Posterior vena cava (tissue), 2 donors: ENCODE data around the gene DNAL1. TPM values are rescaled to one million over a fixed set of nuclear protein-coding genes. Genes with fewer than 3 reads are reported as not detected.

Experiments used
- DNase-seq: peaks from one replicate; pipeline ENCODE4 v3.0.0-alpha.2; 2020; ENCODE audit warnings: low spot score
- intact Hi-C, 2 donors: fragments of 100-400 bp; cut with DNase I; formaldehyde crosslinking; loops; one replicate each; pipeline versions ENCODE4 v1.14.1 to v1.14.2; 2022 to 2023
- total RNA-seq, 2 donors: library from RNA; stranded (reverse); fragmentation: NEBNext Ultra II Directional; extraction: Animal tissue kit (Norgen Biotek cat#: 25700); gene quantifications; one replicate each; pipeline ENCODE4 v1.2.1, GENCODE V29; 2021
- donor health status: DM: yes; HTN: yes; CAD: no.
- donor health status: DM: yes; HTN: yes; CAD: no.

Gene DNAL1
- total RNA-seq, 2 donors from 2014 or later = 20.2 to 32.7 TPM

DNA sequence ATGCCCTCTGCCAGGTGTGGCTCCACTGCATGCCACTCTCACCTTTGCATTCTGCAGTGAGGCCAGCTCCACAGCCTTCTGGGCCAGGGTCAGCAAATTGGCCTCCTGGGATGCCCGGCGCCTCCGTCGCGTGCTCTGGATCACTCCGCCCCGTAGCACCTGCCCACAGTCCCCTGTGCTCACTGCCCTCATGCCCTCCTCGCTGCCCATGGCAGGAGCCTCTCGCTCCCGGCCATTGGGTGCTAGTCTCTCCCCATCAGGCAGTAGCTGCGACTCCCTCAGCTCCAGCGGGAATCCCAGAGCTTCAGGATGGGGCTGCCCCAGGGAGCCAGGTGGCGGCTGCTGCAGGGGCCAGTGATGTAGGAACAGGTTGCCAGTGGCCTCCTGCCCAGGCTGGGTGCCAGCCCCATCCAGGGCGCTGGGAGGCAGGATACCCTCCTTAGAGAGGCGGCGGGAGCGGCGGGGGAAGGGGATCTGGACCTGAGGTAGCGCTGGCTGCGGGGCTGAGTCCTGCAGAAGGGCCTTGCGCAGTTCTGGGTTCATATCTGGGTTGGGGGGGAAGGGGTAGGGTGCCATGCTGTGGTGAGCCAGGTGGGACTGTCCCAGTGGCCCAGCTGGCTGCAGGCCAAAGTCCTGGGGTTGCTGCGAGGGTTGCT, 93.9 kb downstream of the DNAL1 start:
- intact Hi-C loops = no loop called here
- peak; percentile 71 for DNase-seq

DNA sequence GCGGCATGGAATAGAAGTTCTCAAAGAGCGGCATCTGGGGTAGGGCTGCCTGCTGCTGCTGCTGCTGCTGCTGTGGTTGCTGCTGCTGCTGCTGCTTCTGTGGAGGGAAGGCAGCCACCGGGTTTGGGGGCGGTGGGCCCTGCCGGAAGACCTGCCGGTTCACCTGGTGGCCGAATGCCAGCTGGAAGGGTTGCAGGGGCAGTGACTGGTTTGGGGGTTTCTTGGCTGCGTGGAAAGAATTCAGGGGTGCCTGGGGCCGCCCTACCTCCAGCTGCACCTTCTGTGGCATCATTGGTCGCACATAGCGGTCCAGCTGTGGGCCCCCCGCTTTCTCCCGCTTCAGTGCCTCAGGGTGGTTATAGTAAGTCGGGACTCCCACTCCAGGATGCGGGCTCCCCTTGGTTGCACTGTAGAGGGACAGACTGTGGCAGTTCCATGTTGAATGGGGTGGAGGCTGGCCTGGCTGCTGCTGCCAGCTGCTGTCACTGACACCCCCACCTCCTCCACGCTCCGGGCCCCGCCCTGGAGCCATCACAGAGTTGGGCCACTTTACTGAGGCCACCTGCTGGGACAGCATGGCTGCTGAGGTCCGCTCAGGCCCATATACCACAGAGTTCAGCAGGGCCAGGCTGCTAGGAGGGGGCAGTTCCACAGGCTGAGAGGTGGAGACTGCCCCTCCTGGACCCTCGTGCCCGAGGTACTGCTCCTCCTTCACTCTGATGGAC, 94.5 kb downstream of the DNAL1 start:
- intact Hi-C loops = no loop called here

DNA sequence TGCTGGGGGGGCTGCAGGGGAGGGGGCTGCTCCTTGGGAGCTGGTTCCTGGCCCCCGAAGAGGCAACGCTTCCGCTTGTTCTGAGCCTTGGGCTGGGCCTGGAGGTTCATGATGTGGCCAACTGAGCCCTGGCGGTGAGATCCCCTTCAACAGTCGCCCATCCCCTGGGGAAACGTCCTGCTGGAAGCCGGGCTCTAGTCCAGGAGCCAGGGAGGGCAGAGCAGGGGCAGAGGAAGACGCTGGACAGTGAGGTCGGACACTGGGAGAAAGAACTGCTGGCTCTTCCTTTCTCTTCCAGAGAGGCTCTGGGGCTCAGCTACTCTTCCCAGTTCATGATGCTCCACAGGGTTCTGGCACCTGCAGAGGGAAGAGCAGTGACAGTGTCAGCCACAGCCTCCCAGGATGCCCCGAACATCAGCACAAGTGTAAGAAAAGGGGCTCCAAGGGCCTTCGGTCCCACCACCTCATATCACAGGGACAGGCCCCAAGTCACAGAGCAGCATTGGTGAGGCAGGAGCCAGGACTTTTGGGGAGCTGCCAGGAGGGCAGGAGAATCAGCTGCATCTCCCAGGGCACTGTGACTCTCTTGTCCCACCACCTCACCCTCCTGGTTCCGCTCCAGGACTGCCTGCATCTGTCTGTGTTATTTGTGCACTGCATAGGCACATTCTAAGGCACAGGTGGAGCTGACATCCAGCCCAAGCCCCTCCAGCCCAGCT, 95.3 kb downstream of the DNAL1 start:
- intact Hi-C loops = no loop called here
- peak; percentile 76 for DNase-seq

More for the DNA sequence above, 94.5 kb downstream of the DNAL1 start:
- peak; percentile 68 for DNase-seq

DNA sequence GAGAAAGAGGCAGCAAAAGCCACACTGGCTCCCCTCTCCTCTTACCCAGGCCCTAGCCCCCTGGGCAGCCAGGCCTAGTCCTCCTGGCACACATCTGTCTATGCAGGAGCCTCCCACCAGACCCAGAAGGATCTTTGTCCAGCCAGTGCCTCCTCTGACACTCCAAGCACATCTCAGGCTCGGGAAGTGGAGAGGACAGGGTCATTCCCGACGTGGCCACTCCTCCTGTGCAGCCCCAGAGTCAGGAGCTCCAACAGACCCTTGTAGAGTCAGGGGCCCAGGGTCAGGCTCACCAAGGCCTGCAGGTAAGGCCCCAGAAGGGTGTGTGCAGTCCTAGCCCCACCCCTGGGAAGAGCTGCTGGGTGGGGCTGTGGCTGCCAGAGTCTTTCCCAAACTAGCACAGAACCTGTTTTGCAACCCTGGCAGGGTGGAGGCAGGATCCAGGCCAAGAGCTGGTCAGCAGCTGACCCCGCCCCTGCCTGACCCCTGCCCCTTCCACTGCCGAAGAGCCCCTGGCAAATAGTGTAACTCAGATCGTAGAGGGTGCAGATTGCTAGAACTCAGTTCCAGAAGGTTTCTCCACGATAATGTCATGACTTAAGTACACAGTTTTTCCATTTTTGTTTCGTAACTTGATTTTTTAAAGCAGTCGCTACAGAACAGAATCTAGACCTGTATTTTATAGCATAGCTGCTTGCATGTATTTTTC, 96.0 kb downstream of the DNAL1 start:
- DNase-seq = peak; percentile 92
- intact Hi-C loops = no loop called here

- intact Hi-C loops = no loop called here
- peak; percentile 88 for DNase-seq
Observed at GRCh38 chr14:73741386-73741875, 96.6 kb downstream of the DNAL1 start.

GRCh38 chr14:73741876-73742519, 97.2 kb downstream of the DNAL1 start:
- intact Hi-C loops = no loop called here
- no peak for DNase-seq

GRCh38 chr14:73742520-73743238, 97.9 kb downstream of the DNAL1 start:
- intact Hi-C loops = no loop called here
- no peak for DNase-seq

DNA sequence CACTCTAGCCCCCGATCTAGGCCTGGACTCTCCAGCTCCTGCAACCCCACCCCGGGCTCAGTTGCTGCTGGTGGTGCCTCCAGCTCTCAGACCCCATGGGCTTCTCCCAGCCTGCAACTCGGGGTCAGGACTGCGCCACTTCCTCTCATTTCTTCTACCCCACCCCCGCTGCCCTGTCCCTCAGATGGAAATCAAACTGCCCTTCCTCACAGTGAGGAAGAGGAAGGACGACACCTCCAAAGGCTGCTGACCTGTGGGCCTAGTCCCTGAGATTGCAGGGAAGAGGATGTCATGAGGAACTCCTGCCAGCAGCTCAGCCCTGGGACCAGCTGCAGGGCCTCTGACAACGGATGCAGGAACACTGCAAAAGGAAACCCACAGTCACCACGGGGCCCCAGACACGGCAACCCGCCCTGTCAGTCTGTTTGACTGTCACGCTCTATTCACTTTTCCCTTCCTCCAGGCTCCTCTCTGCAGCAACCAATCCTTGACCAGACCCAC, 98.7 kb downstream of the DNAL1 start:
- DNase-seq = no peak

DNA sequence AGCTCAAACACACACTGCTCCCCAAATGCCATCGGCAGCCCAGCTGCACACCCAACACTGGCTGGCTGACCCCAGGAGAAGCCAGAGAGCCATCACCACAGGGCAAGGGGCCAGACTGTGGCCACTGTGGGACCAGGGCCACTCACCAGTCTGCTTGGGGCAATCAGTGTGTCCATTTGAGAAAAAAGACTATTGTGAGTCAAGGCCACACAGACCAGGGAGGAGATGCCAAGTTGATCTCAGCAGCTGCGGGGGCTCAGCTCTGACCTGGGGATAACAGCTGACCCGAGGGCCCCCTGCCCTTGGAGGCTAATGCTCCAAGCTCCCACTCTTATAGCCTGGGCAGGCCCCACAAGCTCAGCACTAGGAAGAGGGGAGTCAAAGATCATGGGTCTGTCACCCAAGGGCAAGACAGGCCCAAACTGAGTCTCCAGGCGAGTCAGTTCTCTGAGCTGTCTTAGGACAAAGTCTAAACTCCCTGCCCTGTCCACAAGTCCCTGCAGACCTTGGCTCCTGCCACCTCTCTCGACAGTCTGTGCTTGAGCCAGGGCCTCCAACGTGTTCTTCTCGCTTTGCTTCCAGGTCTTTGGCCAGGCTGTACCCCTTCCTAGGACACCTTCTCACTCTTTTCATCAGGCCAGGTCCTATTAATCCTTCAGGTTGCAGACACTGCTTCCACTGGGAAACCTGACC, 99.5 kb downstream of the DNAL1 start:
- no peak for DNase-seq
- intact Hi-C loops = no loop called here

More for the DNA sequence above, 98.7 kb downstream of the DNAL1 start:
- intact Hi-C loops = no loop called here

DNA sequence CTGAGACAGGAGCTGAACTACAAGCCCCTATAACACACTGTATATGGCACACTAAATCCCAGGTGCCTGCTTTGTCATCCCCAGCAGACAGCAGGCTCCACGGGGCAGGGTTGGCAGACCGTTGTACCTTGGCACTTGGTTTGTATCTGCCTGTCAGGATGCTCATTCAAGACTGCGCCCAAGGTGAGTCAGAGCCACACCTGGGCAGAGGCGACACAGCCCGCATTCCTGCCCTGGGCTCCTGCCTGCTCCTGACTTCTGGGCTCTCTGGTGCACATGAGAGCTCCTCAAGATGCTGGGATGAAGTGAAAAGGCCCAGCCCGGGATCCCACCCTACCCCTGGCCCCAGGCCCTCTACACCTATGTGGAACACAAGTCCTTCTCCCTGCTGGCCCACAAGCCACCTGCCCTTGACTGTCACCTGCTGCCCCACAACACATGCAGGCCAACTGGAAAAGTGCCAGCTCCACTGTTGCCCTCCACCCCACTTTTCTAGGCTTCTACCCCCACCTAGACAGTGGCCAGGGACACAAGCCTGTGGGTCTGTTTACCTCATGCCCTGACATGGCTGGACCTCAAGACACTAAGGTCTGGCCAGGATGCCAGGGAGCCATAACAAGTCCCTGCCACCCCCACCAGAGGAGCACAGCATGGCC, 100.2 kb downstream of the DNAL1 start:
- DNase-seq = no peak
- intact Hi-C loops = no loop called here

GRCh38 chr14:73745571-73746519, 101.1 kb downstream of the DNAL1 start:
- intact Hi-C loops = no loop called here
- DNase-seq = no peak

- DNase-seq = no peak
- intact Hi-C loops = no loop called here
Observed at GRCh38 chr14:73746520-73747378, 102.0 kb downstream of the DNAL1 start.

DNA sequence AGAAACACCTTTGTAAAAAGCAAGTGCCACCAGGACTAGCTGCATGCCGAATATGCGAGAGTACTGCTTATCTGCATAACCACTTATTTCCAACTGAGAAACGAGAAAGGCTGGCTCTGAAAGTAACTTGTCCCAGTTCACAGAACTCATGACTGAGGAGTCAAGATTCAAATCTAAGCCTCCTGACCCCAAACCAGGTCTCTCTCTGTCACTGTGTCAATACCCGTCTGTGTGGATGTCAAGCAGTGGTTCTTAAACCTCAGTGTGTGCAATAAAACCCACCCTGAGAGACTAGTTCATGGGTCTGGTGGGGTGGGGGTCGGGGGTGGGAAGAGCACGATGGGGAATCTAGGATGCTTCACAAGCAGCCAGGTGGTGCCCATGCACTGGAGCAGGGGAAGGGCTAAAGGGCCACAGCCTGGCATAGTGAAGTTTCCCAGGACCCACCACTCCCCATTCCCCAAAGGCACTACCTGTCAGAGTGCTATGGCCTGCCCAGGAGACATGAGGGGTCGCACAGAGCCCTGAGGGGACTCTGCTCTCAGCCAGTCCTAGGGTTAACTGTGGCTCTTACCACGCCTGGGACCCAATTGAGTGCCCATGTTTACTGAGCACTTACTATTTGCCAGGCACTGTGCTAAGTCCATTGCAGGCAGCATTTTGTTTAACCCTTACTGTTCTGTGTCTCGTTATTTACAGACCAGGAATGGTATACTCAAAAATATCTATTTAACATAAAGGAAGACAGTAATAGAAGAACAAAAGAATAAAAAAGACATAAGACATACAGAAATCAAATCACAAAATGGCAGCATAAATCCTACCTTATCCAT, 102.8 kb downstream of the DNAL1 start:
- intact Hi-C loops = no loop called here
- no peak for DNase-seq

DNA sequence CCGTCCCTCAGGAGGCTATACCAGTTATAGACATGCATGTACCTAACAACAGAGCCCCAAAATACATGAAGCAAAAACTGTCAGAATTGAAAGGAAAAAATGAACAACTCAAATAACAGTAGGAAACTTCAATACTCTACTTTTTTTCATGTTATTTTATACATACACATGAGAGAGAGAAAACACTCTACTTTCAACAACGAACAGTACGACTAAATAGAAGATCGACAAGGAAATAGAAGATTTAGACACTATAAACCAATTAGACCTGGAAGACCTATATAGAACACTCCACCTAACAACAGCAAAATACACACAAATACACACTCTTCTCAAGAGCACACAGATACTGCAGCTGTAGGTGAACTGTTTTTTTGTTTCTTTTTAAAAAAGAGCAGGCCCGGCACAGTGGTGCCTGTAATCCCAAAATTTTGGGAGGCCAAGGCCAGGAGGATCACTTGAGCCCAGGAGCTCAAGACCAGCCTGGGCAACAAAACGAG, 104.1 kb downstream of the DNAL1 start:
- intact Hi-C loops = no loop called here
- DNase-seq = no peak
